Measurements from ENCODE around the gene TALDO1.
A peak's percentile ranks its signal among the peaks of the same experiment; 100 is the strongest.

Gene TALDO1

DNA sequence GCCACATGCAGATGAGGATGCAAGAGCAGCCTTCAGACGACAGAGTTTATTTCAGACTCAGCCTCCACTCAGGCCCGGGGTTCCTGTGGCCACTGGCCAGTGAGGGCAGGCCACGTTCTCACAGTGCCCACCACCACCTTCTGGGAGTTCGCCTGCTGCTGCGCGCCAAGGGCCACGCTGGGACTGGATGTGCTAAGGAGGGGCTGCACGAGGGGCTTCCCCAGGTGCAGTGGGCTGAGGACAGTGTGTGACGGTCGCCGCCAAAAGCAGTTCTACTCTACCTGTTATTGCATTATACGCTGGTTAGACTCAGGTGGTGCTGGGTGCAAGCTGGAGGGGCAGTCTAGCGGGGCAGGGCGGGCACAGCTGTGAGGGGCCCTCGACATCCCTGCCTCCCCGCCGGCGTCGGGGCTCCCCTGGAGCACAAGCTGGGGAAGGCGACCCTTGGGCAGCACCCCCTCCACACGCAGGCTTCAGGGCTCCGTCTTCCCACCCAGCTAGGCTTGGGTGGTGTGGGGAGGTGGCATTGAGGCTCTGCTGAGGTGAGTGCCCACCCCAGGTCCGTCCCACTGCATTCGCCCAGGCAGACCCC lies 39.9 kb downstream of the TALDO1 start:
- DNase-seq (ENCODE audit: low read depth in 2 of 2) = no peak

DNA sequence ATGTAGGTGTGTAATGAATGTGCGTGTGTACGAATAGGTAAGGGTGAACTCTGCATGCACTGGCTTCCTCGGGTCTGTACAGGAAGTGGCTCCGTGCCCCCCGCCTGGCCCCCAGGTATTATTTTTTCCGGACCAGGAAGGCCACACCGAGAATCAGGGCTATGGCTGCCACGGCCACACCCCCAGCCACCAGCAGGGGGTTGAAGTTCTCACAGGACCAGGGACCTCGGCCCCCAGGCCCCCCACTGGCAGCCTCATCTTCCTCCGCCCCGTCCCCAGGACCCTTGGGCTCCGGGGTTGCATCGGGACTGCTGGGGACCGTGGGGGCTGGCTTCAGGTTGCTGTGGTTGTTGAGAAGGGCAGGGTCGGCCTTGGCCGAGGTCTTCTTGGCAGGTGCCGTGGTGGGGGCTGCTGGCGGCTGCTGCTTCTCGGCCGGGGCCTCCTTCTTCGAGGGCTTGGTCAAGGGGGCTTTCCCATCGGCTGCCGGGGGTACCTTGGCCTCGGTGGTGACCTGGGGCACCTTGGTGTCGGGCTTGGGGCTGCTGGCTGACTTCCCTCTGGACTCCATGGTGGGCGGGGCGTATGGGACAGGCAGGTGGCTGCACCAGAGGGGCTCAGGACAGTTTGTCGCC lies 40.9 kb downstream of the TALDO1 start:
- DNase-seq (ENCODE audit: low read depth in 2 of 2) = no peak

DNA sequence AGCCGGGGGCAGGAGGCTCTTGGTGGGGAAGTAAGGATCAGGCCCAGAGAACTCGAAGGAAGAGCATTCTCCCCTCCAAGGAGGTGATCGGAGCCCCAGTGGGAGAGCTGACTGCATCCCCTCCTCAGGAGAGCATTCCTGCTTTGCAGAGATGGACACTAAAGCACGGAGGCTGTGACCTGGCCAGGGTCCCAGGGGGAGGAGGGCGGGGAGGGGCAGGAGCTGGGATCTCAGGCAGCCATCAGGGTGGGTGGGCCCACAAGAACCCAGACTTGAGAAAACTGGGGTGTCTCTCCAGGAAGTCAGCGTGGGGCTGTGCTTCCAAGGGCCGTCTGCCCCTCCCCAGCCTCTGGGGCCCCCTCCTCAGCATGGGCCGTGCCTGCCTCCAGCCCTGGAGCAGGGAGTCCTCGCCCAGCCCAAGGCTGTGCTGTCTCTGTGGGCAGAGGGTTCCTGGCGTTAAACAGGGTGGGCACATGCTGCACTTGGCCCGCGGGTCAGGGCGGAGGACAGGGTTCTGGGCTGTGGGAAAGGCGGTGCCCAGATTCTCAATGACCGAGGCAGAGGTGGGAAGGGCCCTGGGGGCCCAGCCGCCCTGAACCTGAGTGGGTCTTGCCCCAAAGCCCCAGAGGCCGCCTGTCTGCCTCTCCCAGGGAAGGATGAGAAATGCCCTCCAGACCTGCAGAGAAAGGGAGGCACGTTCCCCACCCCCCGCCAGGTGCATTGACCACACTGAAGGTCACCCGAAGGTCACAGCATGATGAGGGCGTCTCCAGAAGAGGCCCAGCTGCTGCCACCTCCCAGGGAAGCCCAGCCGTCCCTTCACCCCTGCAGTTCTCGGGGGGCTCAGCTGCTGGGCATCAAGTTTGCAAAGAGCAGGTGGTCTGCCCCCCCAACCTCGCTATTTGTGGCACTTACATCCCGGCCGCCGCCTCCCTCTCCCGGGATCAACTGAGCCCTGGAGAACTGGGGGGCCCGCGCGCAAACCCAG lies 42.0 kb downstream of the TALDO1 start:
- DNase-seq (ENCODE audit: low read depth in 2 of 2) = no peak

DNA sequence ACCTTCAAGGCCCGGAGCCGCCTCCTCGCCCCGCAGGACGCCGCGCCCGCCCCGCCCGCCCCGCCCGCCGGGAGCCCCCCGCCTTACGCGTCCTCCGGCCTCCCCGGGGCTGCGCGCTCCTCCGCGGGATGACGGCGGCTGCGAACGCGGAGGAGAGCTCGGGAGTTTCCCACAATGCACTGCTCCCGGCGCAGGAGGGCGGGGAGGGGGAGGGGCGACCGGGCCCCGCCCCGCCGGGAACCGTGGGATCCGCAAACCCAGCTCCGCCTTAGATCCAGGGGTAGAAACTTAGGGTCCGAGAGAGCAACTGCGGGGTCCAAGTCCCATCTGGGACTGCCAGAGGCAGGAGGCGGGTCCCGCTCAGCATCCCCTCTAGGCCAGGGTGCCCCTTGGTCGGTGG lies 42.7 kb downstream of the TALDO1 start, which contains the start of gene CEND1:
TSS of gene CEND1 (minus strand) at position 148 of the 400 bp plus-strand sequence. CDS start 1,514 bp downstream, outside the sequence.
- DNase-seq (ENCODE audit: low read depth in 2 of 2) = no peak

DNA sequence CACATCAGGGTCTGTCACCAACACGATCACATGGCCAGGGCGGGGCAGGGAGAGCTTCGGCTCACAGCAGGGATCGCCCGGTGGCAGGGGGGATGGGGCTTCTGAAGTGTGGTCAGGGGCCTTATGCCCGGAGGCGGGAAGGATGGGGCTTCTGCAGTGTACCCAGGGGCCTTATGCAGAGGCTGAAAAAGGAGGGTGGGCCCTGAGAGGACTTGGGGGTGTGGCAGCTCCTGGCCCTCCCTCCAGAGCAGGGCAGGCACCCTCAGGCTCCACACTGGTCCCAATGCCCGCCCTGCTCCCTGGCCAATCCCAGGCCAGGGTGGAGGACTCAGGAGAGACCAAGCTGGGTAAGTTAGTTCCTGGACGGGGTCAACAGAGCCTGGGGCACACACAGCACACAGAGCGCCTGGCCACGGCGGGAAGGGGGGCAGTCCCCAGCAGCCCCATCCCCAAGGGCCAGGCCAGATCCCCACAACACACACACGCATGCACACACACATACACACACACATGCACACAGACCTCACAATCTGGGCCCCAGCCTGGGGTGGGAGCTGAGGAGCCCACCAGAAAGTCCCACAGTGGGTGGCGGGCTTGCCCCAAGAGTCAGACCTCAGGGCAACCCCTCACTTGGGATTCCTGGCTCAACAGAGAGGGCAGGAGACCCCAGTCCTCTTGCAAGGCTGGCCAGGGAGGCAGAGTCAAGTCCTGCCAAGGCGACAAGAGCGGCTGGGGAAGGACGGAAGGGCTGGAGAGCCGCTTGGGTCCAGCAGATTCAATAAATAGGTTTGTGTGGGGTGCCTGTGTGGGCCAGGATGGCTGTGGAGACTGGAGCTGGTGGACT lies 43.7 kb downstream of the TALDO1 start:
- DNase-seq (ENCODE audit: low read depth in 2 of 2) = no peak

DNA sequence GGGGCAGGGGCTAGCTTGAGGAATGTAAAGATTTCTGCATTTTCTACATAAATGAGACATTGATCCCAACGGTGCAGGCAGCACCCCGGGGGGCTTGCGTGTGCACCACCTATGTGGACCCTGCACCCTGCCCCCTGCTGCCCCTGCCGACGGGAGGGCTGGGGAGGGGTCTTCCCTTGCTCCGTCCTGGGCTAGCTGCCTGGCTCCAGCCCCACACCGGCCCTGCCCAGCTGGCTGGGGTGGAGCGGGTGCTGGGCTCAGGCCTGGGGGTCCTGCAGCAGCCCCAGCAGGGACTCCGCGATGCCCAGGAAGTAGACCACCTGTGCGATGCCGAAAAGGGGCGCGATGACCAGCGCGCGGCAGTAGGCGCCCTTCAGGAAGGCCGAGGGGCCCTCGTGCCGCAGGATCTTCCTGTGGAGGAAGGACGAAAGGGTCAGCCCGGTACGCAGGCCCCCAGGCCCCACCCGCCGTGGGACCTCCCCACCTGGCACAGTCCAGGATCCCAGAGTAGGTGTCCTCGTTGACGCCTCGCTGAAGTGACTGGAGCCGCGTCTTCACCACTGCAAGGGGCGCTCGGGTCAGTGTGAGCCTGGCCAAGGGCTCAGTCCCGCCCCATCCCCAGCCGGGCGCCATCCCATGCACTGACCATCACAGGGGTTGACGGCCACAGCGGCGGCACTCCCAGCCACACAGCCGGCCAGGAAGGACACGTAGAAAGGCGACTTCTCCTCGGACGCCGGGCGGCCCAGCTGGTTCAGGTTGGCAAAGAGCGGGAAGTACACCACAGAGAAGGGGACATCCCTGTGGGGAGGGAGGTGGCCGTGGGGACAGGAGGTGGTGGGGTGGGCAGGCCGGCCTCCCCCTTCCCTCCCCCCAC lies 44.6 kb downstream of the TALDO1 start:
- DNase-seq (ENCODE audit: low read depth in 2 of 2) = no peak

DNA sequence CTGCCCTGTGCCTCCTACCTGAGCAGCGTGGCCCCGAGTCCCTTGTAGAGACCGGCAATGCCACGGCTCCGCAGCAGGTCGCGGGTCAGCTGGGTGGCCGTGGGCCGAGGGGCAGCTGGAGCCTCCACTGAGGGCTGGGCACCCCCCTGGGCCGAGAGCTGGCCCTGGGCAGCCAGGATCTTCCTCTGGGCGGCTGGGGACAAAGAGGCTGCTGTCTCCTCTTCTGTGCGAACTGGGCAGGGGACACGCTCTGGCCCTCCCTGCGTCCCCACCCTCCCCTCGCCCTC lies 45.2 kb downstream of the TALDO1 start:
- no peak for DNase-seq (ENCODE audit: low read depth in 2 of 2)

DNA sequence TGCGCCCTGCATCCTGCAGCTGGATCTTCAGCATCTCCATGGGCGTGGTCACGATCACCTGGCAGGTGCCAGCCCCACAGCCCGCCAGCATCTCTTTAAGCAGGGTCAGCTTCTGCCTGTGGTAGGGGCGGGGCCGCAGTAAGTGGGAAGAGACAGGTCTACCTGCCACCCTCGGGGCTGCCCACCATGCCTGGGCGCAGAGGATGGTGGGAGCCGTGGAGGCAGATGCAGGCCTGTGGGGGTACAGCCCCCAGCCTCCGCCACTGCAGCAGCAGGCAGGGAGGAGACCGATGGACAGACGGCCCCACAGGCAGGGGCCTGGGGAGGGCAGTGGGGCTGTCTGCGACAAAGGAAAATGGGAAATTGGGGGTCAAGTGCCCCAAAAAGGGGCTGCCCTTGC lies 45.6 kb downstream of the TALDO1 start:
- no peak for DNase-seq (ENCODE audit: low read depth in 2 of 2)

DNA sequence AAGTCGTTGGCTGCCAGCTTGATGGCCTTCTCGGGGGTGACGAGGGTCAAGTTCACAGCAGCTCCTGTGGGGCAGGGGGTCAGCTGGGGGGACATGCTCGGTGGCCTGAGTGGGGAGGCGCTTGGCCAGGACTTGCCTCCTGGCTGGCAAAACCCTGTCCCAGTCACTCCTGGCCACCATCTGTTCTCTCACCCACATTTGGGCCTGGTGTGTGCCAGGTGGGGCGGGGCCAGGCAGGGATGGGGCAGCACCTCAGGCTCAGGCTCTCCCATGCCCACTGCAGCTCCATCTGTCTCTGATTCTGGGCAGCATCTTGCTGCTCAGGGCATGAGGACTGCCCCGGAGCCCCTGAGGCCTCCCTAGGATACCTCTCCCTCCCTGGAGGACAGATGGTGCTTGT lies 46.3 kb downstream of the TALDO1 start:
- DNase-seq (ENCODE audit: low read depth in 2 of 2) = no peak

DNA sequence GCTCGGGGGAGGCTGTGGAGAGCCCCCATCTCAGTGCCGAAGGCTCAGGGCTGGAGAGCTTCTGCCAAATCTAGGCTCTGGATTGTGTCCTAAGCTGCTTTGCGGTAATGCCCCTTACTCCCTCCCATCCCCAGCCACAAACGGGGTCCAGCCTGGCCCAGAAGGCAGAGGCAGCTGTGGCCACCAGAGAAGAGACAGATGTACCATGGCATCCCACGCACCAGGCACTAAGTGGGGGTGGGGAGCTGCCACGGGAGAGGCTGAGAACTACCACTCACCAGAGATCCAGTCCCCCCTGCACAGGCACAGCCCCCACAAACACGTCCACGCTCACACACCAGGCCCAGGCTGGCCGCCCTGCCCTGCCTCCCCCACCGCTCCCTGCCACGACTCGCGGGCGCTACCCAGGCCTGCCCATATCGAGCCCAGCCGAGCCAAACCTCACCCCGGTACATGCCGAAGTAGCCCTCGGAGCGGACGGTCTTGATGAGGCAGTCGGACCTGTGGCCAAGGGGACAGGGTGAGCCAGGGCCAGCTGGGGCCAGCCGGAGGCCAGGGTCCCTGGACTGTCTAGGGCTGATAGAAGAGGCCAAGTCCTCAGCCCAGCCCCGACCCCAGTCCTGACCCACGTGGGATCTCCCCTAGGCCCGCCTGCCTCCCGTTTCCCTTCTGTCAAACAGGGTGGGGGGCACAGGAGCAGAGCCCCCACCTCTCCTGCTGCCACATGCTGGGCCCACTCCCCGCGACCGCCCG lies 46.9 kb downstream of the TALDO1 start:
- DNase-seq (ENCODE audit: low read depth in 2 of 2) = no peak

DNA sequence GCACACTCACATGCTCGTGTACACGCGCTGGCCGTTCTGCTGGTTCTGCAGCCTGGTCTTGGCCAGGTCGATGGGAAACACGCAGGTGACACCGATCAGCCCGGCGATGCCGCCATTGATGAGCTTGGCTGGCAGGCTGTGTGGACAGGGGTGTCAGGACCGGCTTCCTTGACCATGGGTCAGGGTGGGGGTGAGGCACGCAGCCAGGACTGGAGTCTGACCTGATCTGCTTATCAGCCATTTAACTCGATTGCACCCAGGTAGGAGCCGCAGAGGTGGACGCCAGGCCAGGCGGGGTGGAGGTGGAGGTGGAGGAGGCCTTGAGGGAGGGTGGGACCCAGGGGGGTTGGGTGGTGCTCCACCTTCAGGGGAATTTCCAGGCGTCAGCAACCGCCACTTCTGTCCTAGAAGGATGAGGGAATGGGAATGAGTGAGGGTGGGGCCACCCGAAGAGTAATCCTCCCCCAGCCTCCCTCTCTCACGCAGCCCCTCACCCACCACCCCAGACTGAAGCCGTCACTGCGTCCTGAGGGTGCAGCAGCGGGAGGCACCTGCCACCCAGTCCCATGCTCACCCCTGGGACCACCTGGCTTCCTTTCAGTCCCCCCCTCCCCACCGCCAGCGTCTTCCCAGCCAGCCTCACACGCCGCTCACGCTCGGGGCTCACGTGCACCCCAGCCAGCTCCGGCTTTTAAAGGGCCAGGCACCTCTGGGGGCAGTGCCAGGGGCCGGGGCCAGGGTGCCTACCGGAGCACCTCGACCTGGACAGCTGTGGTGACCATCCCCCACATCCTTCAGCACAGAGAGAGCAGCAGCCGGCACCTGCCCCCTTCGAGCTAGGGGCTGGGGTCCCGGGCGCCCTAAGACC lies 47.7 kb downstream of the TALDO1 start:
- no peak for DNase-seq (ENCODE audit: low read depth in 2 of 2)

DNA sequence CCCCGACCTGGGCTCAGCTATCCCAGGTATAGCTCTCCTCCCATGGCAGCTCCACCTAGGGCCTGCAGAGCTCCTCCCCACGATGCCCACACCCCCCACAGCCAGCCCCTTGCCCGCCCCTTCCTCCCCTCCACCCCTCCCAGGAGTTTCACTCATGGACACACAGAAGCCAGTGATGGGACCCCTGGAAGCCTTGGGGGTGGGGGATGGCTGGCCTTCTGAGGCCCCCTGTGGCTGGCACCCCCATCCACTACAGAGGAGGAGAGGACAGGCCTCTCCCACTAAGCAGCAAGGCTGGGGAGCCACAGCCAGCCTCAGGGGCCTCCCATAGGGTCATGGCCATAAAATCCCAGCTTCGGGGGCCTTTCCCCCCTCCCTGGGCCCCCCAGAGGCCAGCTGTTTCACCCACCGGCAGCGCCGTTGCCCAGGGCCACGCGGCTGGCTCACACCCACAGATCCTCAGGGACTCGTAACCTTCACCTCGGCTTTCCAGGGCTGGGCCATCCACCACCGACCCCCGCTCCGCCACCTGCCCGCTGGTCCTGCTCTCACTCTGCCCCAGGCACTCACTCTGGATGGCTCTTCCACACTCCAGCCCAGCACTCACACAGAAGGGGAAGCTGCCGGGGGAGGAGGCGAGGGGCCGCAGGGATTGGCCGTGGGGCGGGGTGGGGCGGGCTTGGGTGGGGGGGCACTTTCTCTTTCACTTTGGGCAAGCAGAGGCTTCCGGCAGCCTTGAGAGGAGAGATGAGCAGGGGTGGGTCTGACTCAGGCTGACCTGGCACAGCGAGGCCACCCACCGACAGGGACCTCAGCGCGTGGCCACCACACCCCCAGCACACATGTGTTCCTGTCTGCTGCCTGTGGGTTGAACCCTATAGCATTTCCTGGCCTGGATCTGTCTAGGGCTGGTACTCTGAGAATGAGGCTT lies 48.6 kb downstream of the TALDO1 start:
- peak; percentile 84 to 90 for DNase-seq (ENCODE audit: low read depth in 2 of 2)

DNA sequence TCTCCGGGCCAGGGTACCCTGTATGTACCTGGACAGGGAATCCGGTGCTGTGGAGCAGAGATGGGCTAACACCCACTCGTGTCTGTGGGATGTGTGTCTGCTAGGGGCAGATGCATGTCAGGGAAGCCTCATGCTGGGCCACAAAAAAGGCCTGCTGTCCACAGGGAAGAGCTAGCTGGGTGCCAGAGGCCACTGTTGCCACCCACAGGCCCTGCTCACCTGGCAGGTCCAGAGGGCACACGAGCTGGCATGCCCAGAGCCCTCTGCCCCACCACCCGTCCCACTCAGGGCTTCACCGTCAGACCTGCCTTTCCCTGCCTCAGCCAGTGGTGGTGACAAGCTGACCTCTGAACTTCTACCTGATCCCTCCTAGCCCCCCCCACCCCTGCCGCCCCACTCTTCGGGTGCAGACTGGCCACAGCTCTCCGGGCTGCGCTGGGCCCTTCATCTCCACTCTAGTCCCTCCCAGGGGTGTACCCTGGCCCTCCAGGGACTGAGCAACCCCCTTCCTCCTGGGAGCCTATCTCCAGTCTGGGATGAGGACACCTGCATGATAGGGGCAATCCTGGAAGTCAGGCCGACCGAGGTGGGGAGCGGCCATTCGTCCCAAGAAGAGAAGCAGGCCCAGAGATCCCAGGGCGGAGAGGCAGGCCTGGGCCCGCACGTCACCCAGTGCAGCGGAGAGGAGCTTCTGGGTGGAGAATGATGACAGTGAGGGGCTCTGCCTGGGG lies 49.5 kb downstream of the TALDO1 start:
- DNase-seq (ENCODE audit: low read depth in 2 of 2) = no peak

DNA sequence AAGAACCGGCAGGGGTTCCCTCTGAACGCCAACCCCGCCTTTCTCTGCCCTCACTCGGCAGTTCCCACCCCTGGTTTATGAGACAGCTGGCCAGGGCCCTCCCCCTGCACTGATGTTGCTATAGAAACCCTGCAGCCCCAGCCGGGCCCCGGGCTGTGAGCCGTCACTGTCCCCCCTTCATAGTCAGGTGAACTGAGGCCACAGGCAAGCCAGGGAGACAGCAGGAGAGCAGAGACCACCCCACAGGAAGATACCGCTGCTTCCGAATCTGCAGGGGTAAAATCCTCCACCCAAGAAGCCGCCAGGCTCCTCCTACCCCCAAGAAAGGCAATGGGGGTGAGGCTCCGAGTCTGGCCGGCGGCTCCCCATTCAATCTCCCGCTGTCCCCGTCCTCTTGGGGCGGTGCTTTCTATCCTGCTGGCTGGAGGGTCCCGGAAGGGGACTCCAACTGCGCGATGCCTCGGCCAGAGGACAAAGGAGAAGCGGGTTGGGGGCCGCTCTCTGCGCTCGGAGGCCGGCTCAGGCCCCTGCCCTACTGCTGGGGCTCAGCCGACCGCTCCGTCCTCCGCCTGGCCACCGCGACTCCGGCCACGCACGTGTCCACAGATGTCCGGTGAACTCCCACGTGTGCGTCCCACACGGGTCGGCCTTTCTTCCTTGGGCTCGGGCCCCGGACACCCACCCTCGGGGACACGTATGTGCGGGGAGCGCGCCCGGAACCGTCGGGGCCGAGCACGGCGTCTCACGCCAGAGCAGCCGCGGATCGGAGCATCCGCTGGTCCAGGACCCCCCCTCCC lies 50.2 kb downstream of the TALDO1 start:
- peak; percentile 76 to 79 for DNase-seq (ENCODE audit: low read depth in 2 of 2)

DNA sequence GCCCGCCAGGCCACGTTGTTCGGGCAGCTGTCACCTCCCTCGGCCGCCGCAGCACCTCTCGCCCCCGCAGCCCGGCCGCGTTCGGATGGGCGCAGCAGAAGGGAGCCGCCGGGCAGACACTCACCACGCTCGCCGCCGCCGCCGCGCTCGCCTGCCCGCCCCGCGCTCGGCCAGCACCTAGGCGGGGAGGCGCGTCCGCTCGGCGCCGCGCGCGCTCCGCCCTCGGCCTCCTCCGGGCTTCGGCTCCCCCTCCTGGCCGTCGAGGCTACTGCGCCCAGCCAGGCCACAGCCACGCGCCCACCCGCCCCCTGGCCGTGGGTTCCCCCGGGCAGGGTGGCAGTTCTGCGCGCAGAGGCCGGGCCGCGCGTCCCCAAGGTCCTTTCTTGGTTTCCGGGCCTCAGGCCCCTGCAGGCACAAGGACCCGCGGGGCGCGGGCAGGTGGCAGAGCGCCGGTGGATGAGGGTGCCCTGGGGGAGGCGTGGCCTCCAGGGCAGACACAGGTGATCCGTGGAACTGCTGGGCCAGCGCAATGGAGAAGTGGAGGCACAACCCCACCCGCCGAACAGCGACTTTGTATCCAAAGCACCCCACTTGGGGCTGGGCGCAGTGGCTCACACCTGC lies 50.9 kb downstream of the TALDO1 start, which contains the start of gene SLC25A22:
TSS of gene SLC25A22 (minus strand) at position 189 of the 621 bp plus-strand sequence. CDS start 3,275 bp downstream, outside the sequence.
- DNase-seq (ENCODE audit: low read depth in 2 of 2) = peak; percentile 77 to 78
